ENCODE measurements around the gene TMPRSS5. TPM values are rescaled to one million over a fixed set of nuclear protein-coding genes. Genes with fewer than 3 reads are reported as not detected.
"Not testable (repeated sequence)": the region's sequence is repeated elsewhere in the genome, so short reads cannot be mapped to it uniquely, and the experiment has no call there.

TMPRSS5 gene
- polyA plus RNA-seq (ENCODE audit: insufficient read length), result 0.99 TPM

- DNase-seq (ENCODE audit: low read depth), result no peak
These were observed at the start of gene TMPRSS5 for GRCh38 chr11:113705871-113706655. Gene TMPRSS5 (minus strand): TSS chr11:113706308. CDS start chr11:113706224, 84 bp downstream.

- no peak for DNase-seq (ENCODE audit: low read depth)
These were observed 46.8 kb upstream of the TMPRSS5 start for GRCh38 chr11:113752932-113753331.

- DNase-seq (ENCODE audit: low read depth), result no peak
These were observed 30.2 kb upstream of the TMPRSS5 start for GRCh38 chr11:113736323-113736722.

- no peak for DNase-seq (ENCODE audit: low read depth)
These were observed 26.0 kb upstream of the TMPRSS5 start for GRCh38 chr11:113732092-113732491.

GRCh38 chr11:113730887-113731726, 25.0 kb upstream of the TMPRSS5 start:
- DNase-seq (ENCODE audit: low read depth), result peak; percentile 40

- no peak for DNase-seq (ENCODE audit: low read depth)
These were observed 23.3 kb upstream of the TMPRSS5 start for GRCh38 chr11:113729456-113729855.

GRCh38 chr11:113728814-113729213, 22.7 kb upstream of the TMPRSS5 start:
- DNase-seq (ENCODE audit: low read depth), result no peak

- DNase-seq (ENCODE audit: low read depth), result no peak
These were observed 19.8 kb upstream of the TMPRSS5 start for GRCh38 chr11:113725913-113726312.

- no peak for DNase-seq (ENCODE audit: low read depth)
These were observed 19.3 kb upstream of the TMPRSS5 start for GRCh38 chr11:113725407-113725806.

GRCh38 chr11:113724778-113725177, 18.7 kb upstream of the TMPRSS5 start:
- DNase-seq (ENCODE audit: low read depth), result no peak

GRCh38 chr11:113723787-113724186, 17.7 kb upstream of the TMPRSS5 start:
- DNase-seq (ENCODE audit: low read depth), result no peak

- no peak for DNase-seq (ENCODE audit: low read depth)
These were observed 16.8 kb upstream of the TMPRSS5 start for GRCh38 chr11:113722934-113723333.

- no peak for DNase-seq (ENCODE audit: low read depth)
These were observed 16.1 kb upstream of the TMPRSS5 start for GRCh38 chr11:113722221-113722620.

GRCh38 chr11:113721462-113722066, 15.5 kb upstream of the TMPRSS5 start:
- DNase-seq (ENCODE audit: low read depth), result no peak

- not testable (repeated sequence) for DNase-seq (ENCODE audit: low read depth)
These were observed 14.4 kb upstream of the TMPRSS5 start for GRCh38 chr11:113720478-113720877.

- DNase-seq (ENCODE audit: low read depth), result no peak
These were observed 9.9 kb upstream of the TMPRSS5 start for GRCh38 chr11:113715882-113716625.

GRCh38 chr11:113715273-113715672, 9.2 kb upstream of the TMPRSS5 start:
- no peak for DNase-seq (ENCODE audit: low read depth)

- no peak for DNase-seq (ENCODE audit: low read depth)
These were observed 4.9 kb upstream of the TMPRSS5 start for GRCh38 chr11:113710989-113711388.

GRCh38 chr11:113703551-113703950, 2.6 kb downstream of the TMPRSS5 start:
- DNase-seq (ENCODE audit: low read depth), result not testable (repeated sequence)

GRCh38 chr11:113701491-113701890, 4.6 kb downstream of the TMPRSS5 start:
- no peak for DNase-seq (ENCODE audit: low read depth)

GRCh38 chr11:113698515-113698914, 7.6 kb downstream of the TMPRSS5 start:
- no peak for DNase-seq (ENCODE audit: low read depth)

All from forelimb muscle (tissue), 1 donor.